HCT116 (cell line): Measurements from ENCODE around the gene PFKM.

Experiments
- CEBPB ChIP-seq: IDR thresholded peaks from 2 replicates; pipeline ENCODE4 v1.6.1; 2012; ENCODE audit warnings: low read depth
- CTCF ChIP-seq, 3 experiments: fragments of 200-600 bp in 1 of 3; sonication (generic) in 1 of 3; IDR thresholded peaks in 2 of 3; conservative IDR thresholded peaks in 1 of 3; 2 replicates each; pipeline ENCODE4 v1.5.1; 2012 to 2017; ENCODE audit warnings: low read depth in 2 of 3, low read length in 2 of 3, antibody characterized with exemption in 1 of 3, borderline replicate concordance in 1 of 3, control low read depth in 1 of 3, mild to moderate bottlenecking in 1 of 3, mixed read lengths in 1 of 3, mixed run types in 1 of 3, moderate library complexity in 1 of 3; ENCODE audit not compliant: insufficient read depth in 1 of 3
- EGR1 ChIP-seq: IDR thresholded peaks from 2 replicates; pipeline ENCODE4 v1.6.1; 2012; ENCODE audit warnings: low read depth
- EZH2 ChIP-seq: fragments of 200-600 bp; sonication (generic); IDR thresholded peaks from 2 replicates; pipeline ENCODE4 v1.6.1; 2017; ENCODE audit warnings: antibody characterized with exemption, mixed run types
- MAX ChIP-seq: IDR thresholded peaks from 2 replicates; pipeline ENCODE4 v1.6.1; 2012
- POLR2A ChIP-seq: IDR thresholded peaks from 2 replicates; pipeline ENCODE4 v1.7.0; 2011; ENCODE audit warnings: borderline replicate concordance; ENCODE audit not compliant: insufficient read depth, insufficient read length; ENCODE audit errors: extremely low read depth
- POLR2AphosphoS5 ChIP-seq: IDR thresholded peaks from 2 replicates; pipeline ENCODE4 v1.6.1; 2011; ENCODE audit warnings: mild to moderate bottlenecking, low read depth, low read length, moderate library complexity
- REST ChIP-seq: IDR thresholded peaks from 2 replicates; pipeline ENCODE4 v1.6.1; 2012; ENCODE audit warnings: low read depth
- TCF7L2 ChIP-seq: IDR thresholded peaks from 2 replicates; pipeline ENCODE4 v1.7.0; 2011; ENCODE audit warnings: borderline replicate concordance, inconsistent platforms; ENCODE audit not compliant: insufficient read depth, insufficient read length; ENCODE audit errors: extremely low read depth
- YY1 ChIP-seq: IDR thresholded peaks from 2 replicates; pipeline ENCODE4 v1.6.1; 2011; ENCODE audit warnings: low read length, low read depth, moderate library complexity, mild to moderate bottlenecking; ENCODE audit not compliant: insufficient replicate concordance; ENCODE audit errors: extremely low read depth
- ZBTB33 ChIP-seq: IDR thresholded peaks from 2 replicates; pipeline ENCODE4 v1.6.1; 2011; ENCODE audit warnings: mild to moderate bottlenecking, low read length, moderate library complexity; ENCODE audit not compliant: insufficient replicate concordance; ENCODE audit errors: extremely low read depth

GRCh38 chr12:48183091-48183875 lies 64.1 kb downstream of the PFKM start, which contains the start of gene CCDC184:
- peak; percentile 39 to 81 (median 44) for TF ChIP-seq CTCF (IDR thresholded peaks at IDR 0.05 in 2 of 3, conservative IDR thresholded peaks at IDR 0.05 in 1 of 3; ENCODE audit: borderline replicate concordance in 1 of 3, insufficient read depth in 1 of 3, low read depth in 2 of 3, low read length in 2 of 3)
- no peak for TF ChIP-seq POLR2A
- no peak for TF ChIP-seq MAX
- TF ChIP-seq ZBTB33 = no peak
- TF ChIP-seq EGR1 = no peak
- no peak for TF ChIP-seq EZH2
- TF ChIP-seq TCF7L2 = no peak
- no peak for TF ChIP-seq CEBPB
- no peak for TF ChIP-seq REST
- TF ChIP-seq POLR2AphosphoS5 = no peak
- no peak for TF ChIP-seq YY1
